GM19452 (cell line): Measurements from ENCODE around the gene RPS28.
"Not testable (repeated sequence)": the region's sequence is repeated elsewhere in the genome, so short reads cannot be mapped to it uniquely, and the experiment has no call there.

Source experiments
- ATAC-seq: cut with Tn5 transposase; IDR thresholded peaks from one replicate; pipeline ENCODE4 v1.9.1; 2021; ENCODE audit not compliant: unreplicated experiment

RPS28 gene

GRCh38 chr19:8321067-8321985 is at the start of gene RPS28, which contains the start of gene NDUFA7:
Gene RPS28, plus strand, starts transcription at chr19:8321496. Its CDS starts 35 bp downstream, at chr19:8321531.
Gene NDUFA7, minus strand, starts transcription at chr19:8321375. Its CDS starts 17 bp downstream, at chr19:8321358.
- peak; percentile 79 for ATAC-seq

GRCh38 chr19:8276508-8276907 is 44.8 kb upstream of the RPS28 start:
- ATAC-seq: not testable (repeated sequence)

- ATAC-seq: not testable (repeated sequence)
Measured at GRCh38 chr19:8291337-8291736, 30.0 kb upstream of the RPS28 start.

- no peak for ATAC-seq
Measured at GRCh38 chr19:8302357-8302691, 19.0 kb upstream of the RPS28 start.

GRCh38 chr19:8302734-8303133 is 18.6 kb upstream of the RPS28 start:
- no peak for ATAC-seq

GRCh38 chr19:8304841-8305621 is 16.3 kb upstream of the RPS28 start:
- no peak for ATAC-seq

GRCh38 chr19:8305798-8306197 is 15.5 kb upstream of the RPS28 start:
- ATAC-seq: no peak

- ATAC-seq: no peak
Measured at GRCh38 chr19:8306235-8307054, 14.9 kb upstream of the RPS28 start.

GRCh38 chr19:8307400-8307964 is 13.8 kb upstream of the RPS28 start:
- no peak for ATAC-seq

- peak; percentile 79 for ATAC-seq
Measured at GRCh38 chr19:8307965-8308866, 13.1 kb upstream of the RPS28 start, which contains the start of gene CD320. Gene CD320, minus strand, starts transcription at chr19:8308358. Its CDS starts 68 bp downstream, at chr19:8308290.

- ATAC-seq: no peak
Measured at GRCh38 chr19:8308891-8309291, 12.4 kb upstream of the RPS28 start.

- ATAC-seq: no peak
Measured at GRCh38 chr19:8310342-8311055, 10.8 kb upstream of the RPS28 start.

- no peak for ATAC-seq
Measured at GRCh38 chr19:8311461-8312260, 9.6 kb upstream of the RPS28 start.

- not testable (repeated sequence) for ATAC-seq
Measured at GRCh38 chr19:8314981-8315640, 6.2 kb upstream of the RPS28 start.

- no peak for ATAC-seq
Measured at GRCh38 chr19:8316351-8317125, 4.8 kb upstream of the RPS28 start.

GRCh38 chr19:8318835-8319234 is 2.5 kb upstream of the RPS28 start:
- not testable (repeated sequence) for ATAC-seq
